Pancreas (tissue), 10 donors: Measurements from ENCODE around the gene ITPA. TPM values are rescaled to one million over a fixed set of nuclear protein-coding genes. Genes with fewer than 3 reads are reported as not detected.
"Not testable (repeated sequence)": the region's sequence is repeated elsewhere in the genome, so short reads cannot be mapped to it uniquely, and the experiment has no call there.

ENCODE experiments used
- ATAC-seq, 4 donors: fragments of 200-7000 bp; cut with Tn5 transposase; one replicate each; pipeline versions ENCODE4 v1.8.0 to v1.9.1; 2020; ENCODE audit warnings: mild to moderate bottlenecking in 4 of 4, moderate library complexity in 4 of 4
- DNase-seq, 6 donors: peaks; one replicate each; pipeline ENCODE4 v3.0.0-alpha.2; 2020
- FAIRE-seq: peaks from 2 replicates; lab custom pipeline; 2012; peaks lifted over from hg19 to GRCh38; lab: Jason Lieb, UNC
- H3K27ac ChIP-seq, 4 donors: fragments of 200-600 bp; sonication (generic); 1 replicate in 3 of 4; 2 replicates in 1 of 4; pipeline versions ENCODE4 v1.5.0 to v1.8.0; 2020
- H3K27me3 ChIP-seq, 4 donors: fragments of 200-600 bp; one replicate each; pipeline ENCODE4 v1.8.0; 2021
- H3K36me3 ChIP-seq, 3 donors: fragments of 200-600 bp; sonication (generic) in 1 of 3; one replicate each; pipeline versions ENCODE4 v1.5.0 to v1.8.0; 2020 to 2021
- H3K4me1 ChIP-seq, 3 donors: fragments of 200-600 bp; one replicate each; pipeline ENCODE4 v1.8.0; 2021
- H3K4me3 ChIP-seq, 4 donors: fragments of 200-600 bp; sonication (generic) in 2 of 4; one replicate each; pipeline versions ENCODE4 v1.5.0 to v1.8.0; 2020 to 2021
- H3K9me3 ChIP-seq, 4 donors: fragments of 200-600 bp; one replicate each; pipeline ENCODE4 v1.8.0; 2021
- CTCF ChIP-seq, 4 donors: fragments of 200-600 bp; sonication (generic) in 3 of 4; IDR thresholded peaks; one replicate each; pipeline versions ENCODE4 v1.5.0 to v1.8.0; 2021; ENCODE audit warnings: antibody characterized with exemption in 4 of 4
- whole genome bisulfite sequencing, 2 donors: extraction: QIAGEN DNeasy Blood & Tissue Kit; methylation state at CpG; one replicate each; pipeline ENCODE4 v1.1.7; 2013; 5-methylcytosine and 5-hydroxymethylcytosine counted together
- intact Hi-C, 3 donors: fragments of 100-400 bp; cut with DNase I; formaldehyde crosslinking; loops; one replicate each; pipeline versions ENCODE4 v1.11.1 to v1.14.2; 2022
- polyA plus RNA-seq, 2 donors: library from polyadenylated mRNA; stranded (reverse); fragments of 200-250 nt; gene quantifications; one replicate each; pipeline ENCODE4 v1.2.3, GENCODE V29; 2013
- total RNA-seq, 6 donors: library from RNA; stranded (reverse); fragmentation: NEBNext Ultra II Directional in 4 of 6; extraction: Animal tissue kit (Norgen Biotek cat#: 25700) in 4 of 6; gene quantifications; one replicate each; pipeline versions ENCODE4 v1.2.1 to v1.2.4, GENCODE V29; 2021 to 2023
- donor health status: healthy with polysubstance abuse.
- donor health status: DM: no; HTN: no; CAD: no; lungs with moderate emphysema.
- donor health status: DM: no; HTN: no; CAD: no.
- donor health status: control.
- donor health status: control.
- donor health status: Bipolar disorder and iron deficiency.
- donor health status: DM: yes; HTN: yes; CAD: no.
- donor health status: DM: no; HTN: no; CAD: no.
- donor health status: DM: no; HTN: no; CAD: no.
- donor health status: DM: yes; HTN: yes; CAD: no.

The ITPA gene
- total and polyA plus RNA-seq, 8 donors = 14.2 to 111 (median 25.9) TPM

GRCh38 chr20:3180319-3180718 is 29.0 kb upstream of the ITPA start:
- Histone ChIP-seq H3K9me3 (no peaks in the 10 kb centered on the region), H3K4me3 (no peak overlapping the region), H3K4me1 (peaks cover 0 to 16% (median 9%) of the 10 kb centered on the region in 3 donors), H3K36me3 (no peaks in the 10 kb centered on the region), H3K27me3 (no peaks in the 10 kb centered on the region), H3K27ac (no peak overlapping the region)
- ATAC-seq (no peak), FAIRE-seq (no peak), DNase-seq (no peak)
- intact Hi-C loops = no loop called here
- 63 to 72% methylated on average over 4 of the region's 4 CpGs for whole genome bisulfite sequencing, 2 donors
- TF ChIP-seq CTCF (IDR thresholded peaks at IDR 0.05) = no peak

DNA sequence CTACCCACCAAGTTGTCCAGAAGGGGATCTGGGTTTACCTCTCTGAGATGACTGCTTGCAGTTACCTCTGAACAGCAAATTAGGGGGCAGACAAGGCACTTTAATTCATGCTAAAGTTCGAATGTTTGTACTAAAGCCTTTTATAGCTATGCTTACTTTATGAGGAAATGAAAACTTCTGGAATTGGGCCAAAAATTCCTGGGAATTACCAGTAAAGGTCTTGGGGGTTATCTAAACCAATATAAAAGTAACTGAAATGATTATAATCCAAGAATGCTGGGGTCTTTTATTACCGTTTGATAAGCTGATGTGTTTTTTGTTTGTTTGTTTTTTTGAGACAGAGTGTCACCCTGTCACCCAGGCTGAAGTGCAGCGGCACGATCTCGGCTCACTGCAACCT is 28.0 kb upstream of the ITPA start:
- Histone ChIP-seq H3K27ac (no peak overlapping the region), H3K9me3 (no peaks in the 10 kb centered on the region), H3K4me3 (no peak overlapping the region), H3K27me3 (no peaks in the 10 kb centered on the region), H3K4me1 (peaks cover 0 to 12% (median 5%) of the 10 kb centered on the region in 3 donors), H3K36me3 (no peaks in the 10 kb centered on the region)
- 38 to 58% methylated on average over 5 of the region's 5 CpGs for WGBS, 2 donors
- intact Hi-C loops = no loop called here
- DNase-seq = no peak
- FAIRE-seq = no peak
- no peak for ATAC-seq
- no peak for TF ChIP-seq CTCF (IDR thresholded peaks at IDR 0.05)

- H3K27ac ChIP-seq, H3K4me3 ChIP-seq, H3K9me3 ChIP-seq, intact Hi-C loops, H3K36me3 ChIP-seq, H3K27me3 ChIP-seq, ATAC-seq, FAIRE-seq: not testable (repeated sequence)
- peaks cover 0 to 12% (median 5%) of the 10 kb centered on the region in 3 donors for H3K4me1 ChIP-seq
- 98% methylated on average over 5 of the region's 5 CpGs for WGBS, 2 donors
- peak in 1 of 6 donors; percentile 4 for DNase-seq
Observed at GRCh38 chr20:3182429-3182828, 26.9 kb upstream of the ITPA start.

DNA sequence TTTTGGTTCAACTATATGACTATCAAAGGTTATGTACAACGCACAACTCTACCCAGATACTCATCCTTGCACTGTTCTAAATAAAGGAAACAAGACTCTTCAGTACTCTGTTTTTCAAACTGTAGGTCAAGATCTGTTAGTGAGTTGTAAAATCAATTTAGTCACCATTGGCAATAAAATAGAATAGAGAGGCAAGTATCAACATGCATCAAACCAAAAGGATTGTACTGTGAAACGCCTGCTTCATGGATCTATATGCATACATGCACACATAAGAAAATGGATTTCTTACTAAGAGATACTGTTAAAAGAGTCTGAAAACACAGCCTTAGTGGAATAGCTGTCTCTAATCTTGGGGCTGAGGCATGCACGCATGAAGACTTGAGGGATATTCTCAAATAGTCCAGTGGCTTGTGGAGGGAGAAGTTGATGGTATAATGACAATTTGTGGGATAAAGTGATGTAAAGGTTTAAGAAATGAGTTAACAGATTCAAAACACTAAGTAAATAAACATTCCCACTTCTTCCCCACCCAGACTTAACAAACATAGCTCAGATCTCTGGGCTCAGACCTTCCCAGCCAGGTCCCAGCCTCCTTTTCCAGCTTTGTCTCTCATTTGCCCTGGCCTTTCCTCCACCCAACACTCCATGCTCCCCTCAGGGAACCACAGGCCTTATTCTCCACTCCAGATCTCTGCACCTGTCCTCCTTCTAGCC is 25.2 kb upstream of the ITPA start:
- no peak overlapping the region for H3K27ac ChIP-seq
- WGBS, 2 donors = 89 to 92% methylated on average over 3 of the region's 3 CpGs
- no peaks in the 10 kb centered on the region for H3K9me3 ChIP-seq
- no peaks in the 10 kb centered on the region for H3K36me3 ChIP-seq
- H3K4me1 ChIP-seq = peaks cover 0 to 4% (median 0%) of the 10 kb centered on the region in 3 donors
- H3K4me3 ChIP-seq = no peak overlapping the region
- intact Hi-C loops = no loop called here
- no peak for ATAC-seq
- no peak for TF ChIP-seq CTCF (IDR thresholded peaks at IDR 0.05)
- H3K27me3 ChIP-seq = no peaks in the 10 kb centered on the region
- peak in 1 of 6 donors; percentile 2 for DNase-seq
- FAIRE-seq = no peak

DNA sequence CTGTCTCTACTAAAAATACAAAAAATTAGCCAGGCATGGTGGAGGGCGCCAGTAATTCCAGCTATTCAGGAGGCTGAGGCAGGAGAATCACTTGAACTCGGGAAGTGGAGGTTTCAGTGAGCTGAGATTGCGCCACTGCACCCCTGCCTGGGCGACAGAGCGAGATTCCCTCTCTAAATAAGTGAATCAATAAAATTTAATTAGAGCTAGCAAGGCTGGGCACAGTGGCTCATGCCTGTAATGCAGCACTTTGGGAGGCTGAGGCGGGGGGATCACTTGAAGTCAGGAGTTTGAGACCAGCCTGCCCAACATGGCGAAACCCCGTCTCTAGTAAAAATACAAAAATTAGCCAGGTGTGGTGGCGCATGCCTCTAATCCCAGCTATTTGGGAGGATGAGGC is 21.4 kb upstream of the ITPA start:
- H3K4me3 ChIP-seq, H3K4me1 ChIP-seq, H3K9me3 ChIP-seq, H3K27ac ChIP-seq, ATAC-seq, intact Hi-C loops, H3K27me3 ChIP-seq, FAIRE-seq: not testable (repeated sequence)
- peaks cover 0 to 16% (median 11%) of the 10 kb centered on the region in 3 donors for H3K36me3 ChIP-seq
- DNase-seq = peak in 1 of 6 donors; percentile 16
- 95 to 98% methylated on average over 9 of the region's 9 CpGs for WGBS, 2 donors

DNA sequence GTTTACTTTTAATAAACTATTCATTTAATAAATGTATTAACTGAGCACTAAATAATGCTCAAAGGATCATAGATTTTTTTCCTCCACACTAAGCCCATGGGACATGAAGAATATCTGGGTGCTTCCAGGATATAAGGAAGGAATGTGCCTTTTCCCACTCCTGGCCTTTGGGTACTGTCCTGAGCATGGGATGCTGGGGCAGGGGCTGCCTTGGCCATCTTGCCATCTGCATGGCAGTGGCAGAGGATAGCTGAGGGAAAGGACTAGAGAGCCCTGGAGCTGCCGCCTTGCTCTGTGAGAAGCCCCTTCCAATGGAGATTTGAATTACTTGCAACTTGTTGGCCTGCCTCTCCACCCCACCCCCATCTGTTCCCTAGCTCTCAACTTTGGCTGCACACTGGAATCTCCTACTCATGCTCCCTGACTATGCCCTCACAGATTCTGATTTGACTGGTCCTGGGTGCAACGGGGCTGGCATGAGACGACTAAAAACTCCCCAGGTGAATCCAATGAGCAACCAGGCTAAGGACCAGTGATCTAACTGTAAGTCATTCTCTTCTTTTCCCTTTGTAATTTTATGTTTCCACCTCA is 20.4 kb upstream of the ITPA start:
- H3K36me3 ChIP-seq = peaks cover 0 to 26% (median 12%) of the 10 kb centered on the region in 3 donors
- intact Hi-C loops = no loop called here
- FAIRE-seq (no peak), DNase-seq (peak in 1 of 6 donors; percentile 27), ATAC-seq (no peak)
- 91 to 92% methylated on average over 3 of the region's 3 CpGs for whole genome bisulfite sequencing, 2 donors
- no peak overlapping the region for H3K4me3 ChIP-seq
- no peak overlapping the region for H3K27ac ChIP-seq
- H3K27me3 ChIP-seq = no peaks in the 10 kb centered on the region
- H3K4me1 ChIP-seq = no peaks in the 10 kb centered on the region
- no peaks in the 10 kb centered on the region for H3K9me3 ChIP-seq
- TF ChIP-seq CTCF (IDR thresholded peaks at IDR 0.05) = no peak
